ENCODE measurements around the gene ERCC6L2. TPM values are rescaled to one million over a fixed set of nuclear protein-coding genes. Genes with fewer than 3 reads are reported as not detected.
A peak's percentile ranks its signal among the peaks of the same experiment; 100 is the strongest.

ERCC6L2 gene
- total and polyA plus RNA-seq, 2 donors (not counting 1 experiment from before 2014, with no cell fraction given) = 10.1 to 52.0 TPM

DNA sequence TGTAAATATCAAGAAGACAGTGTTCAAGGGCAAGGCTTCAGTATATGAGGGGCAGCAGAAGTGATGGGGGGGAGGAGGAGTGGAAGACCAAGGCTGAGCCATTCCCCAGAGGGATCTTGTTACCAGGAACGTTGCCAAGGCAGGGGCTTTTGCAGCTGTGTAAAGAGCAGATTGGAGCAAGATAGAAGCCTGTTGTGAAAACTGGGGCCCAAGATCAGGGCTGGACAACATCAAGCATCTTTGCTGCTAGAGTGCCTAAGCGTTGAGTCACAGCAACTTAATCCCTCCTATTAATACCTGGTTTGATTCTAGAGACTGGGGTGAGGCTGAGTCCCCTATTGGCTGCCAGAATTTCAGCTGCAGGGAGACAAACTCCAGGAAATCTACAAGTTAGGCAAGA lies 18.4 kb upstream of the ERCC6L2 start:
- H3K79me2 ChIP-seq (ENCODE audit: control insufficient read depth, insufficient read depth, low read length) = no peaks in the 10 kb centered on the region
- H4K20me1 ChIP-seq (ENCODE audit: control insufficient read depth, insufficient read depth, low read length, poor library complexity, severe bottlenecking) = no peaks in the 10 kb centered on the region
- no peak overlapping the region for H3K4me2 ChIP-seq (replicated peaks; ENCODE audit: low read depth, low read length, poor library complexity, severe bottlenecking)
- Mint-ChIP-seq H3K27me3 (no peaks in the 10 kb centered on the region), H3K9me3 (ENCODE audit: insufficient read depth) (peaks cover 2% of the 10 kb centered on the region), H3K4me3 (no peak overlapping the region), H3K27ac (no peak overlapping the region), H3K4me1 (peaks cover 38% of the 10 kb centered on the region)
- intact Hi-C loops (cut with micrococcal nuclease) = no loop called here
- no peak overlapping the region for H3K27ac ChIP-seq (ENCODE audit: low read length in 2 of 2)
- DNase-seq (no peak), ATAC-seq (ENCODE audit: low read depth) (no peak)
- H3K4me3 ChIP-seq (ENCODE audit: control extremely low read depth in 1 of 5, extremely low read depth in 1 of 5, insufficient read depth in 1 of 5, low read depth in 2 of 5, low read length in 4 of 5) = no peak overlapping the region
- H2AFZ ChIP-seq (ENCODE audit: insufficient read depth, low read depth, low read length, poor library complexity, severe bottlenecking) = no peak overlapping the region
- no peak overlapping the region for H3K9ac ChIP-seq (ENCODE audit: low read length)
- 29% methylated on average over 1 of the region's 2 CpGs for WGBS (ENCODE audit: insufficient coverage)
- H3K9me3 ChIP-seq (ENCODE audit: control extremely low read depth in 1 of 3, control insufficient read depth in 2 of 3, insufficient read depth in 1 of 3, low read length in 2 of 3) = peaks cover 0 to 6% (median 2%) of the 10 kb centered on the region in 3 donors
- H3K36me3 ChIP-seq (replicated peaks in 1 of 2; ENCODE audit: control extremely low read depth in 1 of 2, control insufficient read depth in 1 of 2, extremely low read depth in 1 of 2, insufficient read depth in 2 of 2, low read length in 1 of 2) = no peaks in the 10 kb centered on the region
- ChIA-PET POLR2A (no interaction called here), CTCF (no interaction called here)
- peaks cover 14 to 24% of the 10 kb centered on the region in 2 donors for H3K4me1 ChIP-seq (ENCODE audit: control insufficient read depth in 2 of 2, insufficient read depth in 2 of 2, low read length in 2 of 2)
- TF ChIP-seq, protein P1, sequence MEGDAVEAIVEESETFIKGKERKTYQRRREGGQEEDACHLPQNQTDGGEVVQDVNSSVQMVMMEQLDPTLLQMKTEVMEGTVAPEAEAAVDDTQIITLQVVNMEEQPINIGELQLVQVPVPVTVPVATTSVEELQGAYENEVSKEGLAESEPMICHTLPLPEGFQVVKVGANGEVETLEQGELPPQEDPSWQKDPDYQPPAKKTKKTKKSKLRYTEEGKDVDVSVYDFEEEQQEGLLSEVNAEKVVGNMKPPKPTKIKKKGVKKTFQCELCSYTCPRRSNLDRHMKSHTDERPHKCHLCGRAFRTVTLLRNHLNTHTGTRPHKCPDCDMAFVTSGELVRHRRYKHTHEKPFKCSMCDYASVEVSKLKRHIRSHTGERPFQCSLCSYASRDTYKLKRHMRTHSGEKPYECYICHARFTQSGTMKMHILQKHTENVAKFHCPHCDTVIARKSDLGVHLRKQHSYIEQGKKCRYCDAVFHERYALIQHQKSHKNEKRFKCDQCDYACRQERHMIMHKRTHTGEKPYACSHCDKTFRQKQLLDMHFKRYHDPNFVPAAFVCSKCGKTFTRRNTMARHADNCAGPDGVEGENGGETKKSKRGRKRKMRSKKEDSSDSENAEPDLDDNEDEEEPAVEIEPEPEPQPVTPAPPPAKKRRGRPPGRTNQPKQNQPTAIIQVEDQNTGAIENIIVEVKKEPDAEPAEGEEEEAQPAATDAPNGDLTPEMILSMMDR (IDR thresholded peaks at IDR 0.05) = no peak
- no peak for TF ChIP-seq EZH2 (IDR thresholded peaks at IDR 0.05; ENCODE audit: borderline replicate concordance, insufficient read depth, low read depth, low read length, poor library complexity, severe bottlenecking)
- no peaks in the 10 kb centered on the region for H3K27me3 ChIP-seq (replicated peaks in 1 of 4; ENCODE audit: control extremely low read depth in 1 of 4, control insufficient read depth in 3 of 4, insufficient read depth in 4 of 4, low read length in 3 of 4)

DNA sequence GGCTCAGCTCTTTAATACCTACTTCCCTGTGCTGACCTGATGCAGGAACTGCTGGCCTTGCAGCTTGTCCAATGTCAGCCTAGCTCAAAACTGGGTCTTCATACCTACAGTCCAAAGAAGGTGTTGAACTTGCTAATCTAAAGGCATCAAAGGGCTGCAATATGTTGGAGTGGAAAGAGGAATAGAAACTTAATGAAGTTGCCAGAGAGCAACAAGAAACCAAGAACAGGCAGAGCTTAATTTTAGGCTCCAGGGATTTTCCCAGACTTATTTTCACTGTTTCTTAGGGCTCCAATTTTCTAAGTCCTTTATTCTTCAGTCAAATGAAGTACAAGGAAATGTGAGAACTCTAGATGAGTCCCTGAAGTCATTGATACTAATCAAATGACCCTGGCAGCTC lies 17.6 kb upstream of the ERCC6L2 start:
- ChIA-PET CTCF (no interaction called here), POLR2A (no interaction called here)
- Histone ChIP-seq H3K79me2 (ENCODE audit: control insufficient read depth, insufficient read depth, low read length) (no peaks in the 10 kb centered on the region), H3K4me2 (replicated peaks; ENCODE audit: low read depth, low read length, poor library complexity, severe bottlenecking) (peak overlapping the region; percentile 25), H4K20me1 (ENCODE audit: control insufficient read depth, insufficient read depth, low read length, poor library complexity, severe bottlenecking) (no peaks in the 10 kb centered on the region), H3K27ac (ENCODE audit: low read length in 2 of 2) (no peak overlapping the region), H3K4me3 (ENCODE audit: control extremely low read depth in 1 of 5, extremely low read depth in 1 of 5, insufficient read depth in 1 of 5, low read depth in 2 of 5, low read length in 4 of 5) (no peak overlapping the region), H3K36me3 (replicated peaks in 1 of 2; ENCODE audit: control extremely low read depth in 1 of 2, control insufficient read depth in 1 of 2, extremely low read depth in 1 of 2, insufficient read depth in 2 of 2, low read length in 1 of 2) (no peaks in the 10 kb centered on the region), H3K4me1 (ENCODE audit: control insufficient read depth in 2 of 2, insufficient read depth in 2 of 2, low read length in 2 of 2) (peaks cover 14 to 20% of the 10 kb centered on the region in 2 donors), H3K27me3 (replicated peaks in 1 of 4; ENCODE audit: control extremely low read depth in 1 of 4, control insufficient read depth in 3 of 4, insufficient read depth in 4 of 4, low read length in 3 of 4) (no peaks in the 10 kb centered on the region), H2AFZ (ENCODE audit: insufficient read depth, low read depth, low read length, poor library complexity, severe bottlenecking) (no peak overlapping the region), H3K9ac (ENCODE audit: low read length) (no peak overlapping the region), H3K9me3 (ENCODE audit: control extremely low read depth in 1 of 3, control insufficient read depth in 2 of 3, insufficient read depth in 1 of 3, low read length in 2 of 3) (peaks cover 0 to 9% (median 8%) of the 10 kb centered on the region in 3 donors)
- Mint-ChIP-seq H3K27ac (peak overlapping the region; percentile 53), H3K4me1 (peaks cover 31% of the 10 kb centered on the region), H3K4me3 (peak overlapping the region; percentile 11), H3K27me3 (no peaks in the 10 kb centered on the region), H3K9me3 (ENCODE audit: insufficient read depth) (peaks cover 2% of the 10 kb centered on the region)
- intact Hi-C loops (cut with micrococcal nuclease) = no loop called here
- TF ChIP-seq, protein P1 (IDR thresholded peaks at IDR 0.05) = no peak
- TF ChIP-seq EZH2 (IDR thresholded peaks at IDR 0.05; ENCODE audit: borderline replicate concordance, insufficient read depth, low read depth, low read length, poor library complexity, severe bottlenecking) = no peak
- ATAC-seq (ENCODE audit: low read depth) (no peak), DNase-seq (peak; percentile 49)

Data from B cell (primary cell).